Activated B cell treated with CpG ODN at 0.5 μM for 24 hours (primary cell): ENCODE measurements around the gene DMRTB1. TPM values are rescaled to one million over a fixed set of nuclear protein-coding genes. Genes with fewer than 3 reads are reported as not detected.

Experiments
- ATAC-seq: fragments of 200-7000 bp; cut with Tn5 transposase; one replicate; pipeline ENCODE4 v1.10.0; 2021; ENCODE audit warnings: low read depth, mild to moderate bottlenecking, moderate library complexity
- CTCF ChIA-PET: fragments of 350-600 bp; sonication (Branson Sonifier 250); formaldehyde crosslinking; loops from one replicate; lab custom pipeline; 2021; ENCODE audit warnings: antibody characterized with exemption; lab: Charles Lee
- POLR2A ChIA-PET: fragments of 350-600 bp; sonication (Branson Sonifier 250); formaldehyde crosslinking; loops from one replicate; lab custom pipeline; 2021; ENCODE audit warnings: antibody characterized with exemption; lab: Charles Lee
- DNase-seq: peaks from one replicate; pipeline ENCODE4 v3.0.0; 2022
- H3K27ac Mint-ChIP-seq: one replicate; pipeline ENCODE4 v1.8.0; 2020; ENCODE audit warnings: mixed read lengths
- H3K27me3 Mint-ChIP-seq: one replicate; pipeline ENCODE4 v1.8.0; 2021; ENCODE audit warnings: mixed read lengths
- H3K36me3 Mint-ChIP-seq: one replicate; pipeline ENCODE4 v1.8.0; 2021; ENCODE audit warnings: low read depth, mixed read lengths
- H3K4me1 Mint-ChIP-seq: one replicate; pipeline ENCODE4 v1.8.0; 2021; ENCODE audit warnings: mixed read lengths
- H3K4me3 Mint-ChIP-seq: one replicate; pipeline ENCODE4 v1.8.0; 2020; ENCODE audit warnings: mild to moderate bottlenecking, mixed read lengths
- H3K9me3 Mint-ChIP-seq: one replicate; pipeline ENCODE4 v1.8.0; 2020; ENCODE audit warnings: mixed read lengths
- CTCF ChIP-seq: fragments of 200-600 bp; IDR thresholded peaks from one replicate; pipeline ENCODE4 v1.8.0; 2022; ENCODE audit warnings: antibody characterized with exemption, mild to moderate bottlenecking
- intact Hi-C: fragments of 100-400 bp; cut with micrococcal nuclease; formaldehyde crosslinking; loops from one replicate; pipeline ENCODE4 v1.15.1; 2024
- total RNA-seq: library from RNA; stranded (reverse); gene quantifications from 2 replicates; pipeline ENCODE4 v1.2.3, GENCODE V29; 2022

Gene DMRTB1
- total RNA-seq, 1 donor from 2014 or later: not detected

GRCh38 chr1:53512807-53513755, 53.9 kb downstream of the DMRTB1 start:
- ATAC-seq (no peak), DNase-seq (no peak)
- ChIA-PET POLR2A (no interaction called here), CTCF (no interaction called here)
- Mint-ChIP-seq H3K4me3 (no peak overlapping the region), H3K4me1 (no peaks in the 10 kb centered on the region), H3K27ac (no peak overlapping the region), H3K36me3 (no peaks in the 10 kb centered on the region), H3K27me3 (no peaks in the 10 kb centered on the region), H3K9me3 (no peaks in the 10 kb centered on the region)
- intact Hi-C loops: no loop called here
- TF ChIP-seq CTCF: no peak

GRCh38 chr1:53513846-53514245, 54.6 kb downstream of the DMRTB1 start:
- intact Hi-C loops: no loop called here
- H3K9me3 Mint-ChIP-seq: no peaks in the 10 kb centered on the region
- H3K36me3 Mint-ChIP-seq: no peaks in the 10 kb centered on the region
- ChIA-PET CTCF (no interaction called here), POLR2A (no interaction called here)
- ATAC-seq (no peak), DNase-seq (no peak)
- H3K27me3 Mint-ChIP-seq: no peaks in the 10 kb centered on the region
- no peaks in the 10 kb centered on the region for H3K4me1 Mint-ChIP-seq
- no peak overlapping the region for H3K4me3 Mint-ChIP-seq
- H3K27ac Mint-ChIP-seq: no peak overlapping the region
- TF ChIP-seq CTCF: no peak

GRCh38 chr1:53514436-53514835, 55.2 kb downstream of the DMRTB1 start:
- Mint-ChIP-seq H3K36me3 (no peaks in the 10 kb centered on the region), H3K4me3 (no peak overlapping the region), H3K9me3 (no peaks in the 10 kb centered on the region), H3K4me1 (no peaks in the 10 kb centered on the region), H3K27me3 (no peaks in the 10 kb centered on the region), H3K27ac (no peak overlapping the region)
- POLR2A ChIA-PET: no interaction called here
- ATAC-seq (no peak), DNase-seq (no peak)
- CTCF ChIA-PET: no interaction called here
- intact Hi-C loops: no loop called here
- TF ChIP-seq CTCF: no peak

GRCh38 chr1:53516181-53516580, 57.0 kb downstream of the DMRTB1 start:
- ChIA-PET POLR2A (no interaction called here), CTCF (no interaction called here)
- Mint-ChIP-seq H3K4me3 (no peak overlapping the region), H3K27me3 (no peaks in the 10 kb centered on the region), H3K9me3 (no peaks in the 10 kb centered on the region), H3K4me1 (no peaks in the 10 kb centered on the region), H3K36me3 (no peaks in the 10 kb centered on the region), H3K27ac (no peak overlapping the region)
- intact Hi-C loops: no loop called here
- no peak for TF ChIP-seq CTCF
- DNase-seq: no peak
- ATAC-seq: no peak

Other genes with a start within 250 kb of the DMRTB1 start
- 48.9 and 51.8 TPM in 2 replicates for gene CZIB, start 238.8 kb upstream of the DMRTB1 start, total RNA-seq
- 56.6 and 65.0 TPM in 2 replicates for gene MAGOH, start 220.9 kb upstream of the DMRTB1 start, total RNA-seq
- gene LRP8, start 131.3 kb upstream of the DMRTB1 start, total RNA-seq: 25.1 and 40.6 TPM in 2 replicates